ENCODE measurements around the gene SLC9A9. TPM values are rescaled to one million over a fixed set of nuclear protein-coding genes. Genes with fewer than 3 reads are reported as not detected.

The SLC9A9 gene
- total and polyA plus RNA-seq, 7 donors, result 1.3 to 5.4 (median 2.9) TPM

- no peaks in the 10 kb centered on the region for H3K9me3 ChIP-seq
- H3K4me1 ChIP-seq, result no peaks in the 10 kb centered on the region
- TF ChIP-seq, protein P1, sequence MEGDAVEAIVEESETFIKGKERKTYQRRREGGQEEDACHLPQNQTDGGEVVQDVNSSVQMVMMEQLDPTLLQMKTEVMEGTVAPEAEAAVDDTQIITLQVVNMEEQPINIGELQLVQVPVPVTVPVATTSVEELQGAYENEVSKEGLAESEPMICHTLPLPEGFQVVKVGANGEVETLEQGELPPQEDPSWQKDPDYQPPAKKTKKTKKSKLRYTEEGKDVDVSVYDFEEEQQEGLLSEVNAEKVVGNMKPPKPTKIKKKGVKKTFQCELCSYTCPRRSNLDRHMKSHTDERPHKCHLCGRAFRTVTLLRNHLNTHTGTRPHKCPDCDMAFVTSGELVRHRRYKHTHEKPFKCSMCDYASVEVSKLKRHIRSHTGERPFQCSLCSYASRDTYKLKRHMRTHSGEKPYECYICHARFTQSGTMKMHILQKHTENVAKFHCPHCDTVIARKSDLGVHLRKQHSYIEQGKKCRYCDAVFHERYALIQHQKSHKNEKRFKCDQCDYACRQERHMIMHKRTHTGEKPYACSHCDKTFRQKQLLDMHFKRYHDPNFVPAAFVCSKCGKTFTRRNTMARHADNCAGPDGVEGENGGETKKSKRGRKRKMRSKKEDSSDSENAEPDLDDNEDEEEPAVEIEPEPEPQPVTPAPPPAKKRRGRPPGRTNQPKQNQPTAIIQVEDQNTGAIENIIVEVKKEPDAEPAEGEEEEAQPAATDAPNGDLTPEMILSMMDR (IDR thresholded peaks at IDR 0.05), result no peak
- DNase-seq (no peak), ATAC-seq (peak in 1 of 4 donors; percentile 17)
- no peaks in the 10 kb centered on the region for H3K27me3 ChIP-seq (ENCODE audit: insufficient read depth in 3 of 3, low read length in 2 of 3)
- H3K4me3 ChIP-seq, result no peak overlapping the region
- WGBS, 3 donors, result 73 to 75% (median 73%) methylated on average over 3 of the region's 3 CpGs
- intact Hi-C loops (cut with DNase I), result no loop called here
- H3K36me3 ChIP-seq (ENCODE audit: insufficient read depth in 1 of 2, low read depth in 1 of 2), result no peaks in the 10 kb centered on the region
- no peak overlapping the region for H3K27ac ChIP-seq
Observed at GRCh38 chr3:143507735-143508580, 340.3 kb downstream of the SLC9A9 start.

- DNase-seq (no peak), ATAC-seq (no peak)
- Histone ChIP-seq H3K27me3 (ENCODE audit: insufficient read depth in 3 of 3, low read length in 2 of 3) (no peaks in the 10 kb centered on the region), H3K9me3 (no peaks in the 10 kb centered on the region), H3K4me3 (no peak overlapping the region), H3K27ac (no peak overlapping the region), H3K36me3 (ENCODE audit: insufficient read depth in 1 of 2, low read depth in 1 of 2) (no peaks in the 10 kb centered on the region), H3K4me1 (no peaks in the 10 kb centered on the region)
- intact Hi-C loops (cut with DNase I), result no loop called here
- TF ChIP-seq, protein P1 (IDR thresholded peaks at IDR 0.05), result no peak
Observed at GRCh38 chr3:143506190-143506589, 342.1 kb downstream of the SLC9A9 start.

- Histone ChIP-seq H3K4me3 (no peak overlapping the region), H3K36me3 (ENCODE audit: insufficient read depth in 1 of 2, low read depth in 1 of 2) (no peaks in the 10 kb centered on the region), H3K27me3 (ENCODE audit: insufficient read depth in 3 of 3, low read length in 2 of 3) (no peaks in the 10 kb centered on the region), H3K27ac (no peak overlapping the region), H3K4me1 (no peaks in the 10 kb centered on the region), H3K9me3 (no peaks in the 10 kb centered on the region)
- TF ChIP-seq, protein P1 (IDR thresholded peaks at IDR 0.05), result no peak
- intact Hi-C loops (cut with DNase I), result no loop called here
- WGBS, 3 donors, result 95 to 99% (median 98%) methylated on average over 4 of the region's 4 CpGs
- no peak for DNase-seq
- ATAC-seq, result no peak
Observed at GRCh38 chr3:143503325-143503885, 344.9 kb downstream of the SLC9A9 start.

DNA sequence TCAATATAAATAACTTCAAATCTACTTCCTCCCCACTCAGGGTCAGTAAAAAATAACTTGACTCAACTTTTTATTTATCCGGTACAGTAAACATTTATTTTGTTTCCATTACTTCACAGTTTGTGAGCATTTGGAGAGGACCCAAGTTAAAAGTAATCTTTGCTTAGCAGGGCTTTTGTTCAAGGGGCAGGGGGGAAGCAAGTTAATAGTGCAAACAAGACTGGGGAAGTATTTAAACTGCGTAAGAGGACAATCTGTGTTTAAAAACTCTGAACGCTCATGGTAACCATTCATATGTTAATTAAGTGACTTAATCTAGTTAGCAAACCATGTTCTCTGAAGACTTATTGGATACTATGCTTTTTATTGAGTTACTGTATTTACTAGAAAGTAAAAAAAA, 346.2 kb downstream of the SLC9A9 start:
- intact Hi-C loops (cut with DNase I), result no loop called here
- TF ChIP-seq, protein P1 (IDR thresholded peaks at IDR 0.05), result no peak
- no peak for ATAC-seq

More for the DNA sequence above, 346.2 kb downstream of the SLC9A9 start:
- no peaks in the 10 kb centered on the region for H3K36me3 ChIP-seq (ENCODE audit: insufficient read depth in 1 of 2, low read depth in 1 of 2)
- DNase-seq, result no peak
- no peak overlapping the region for H3K27ac ChIP-seq
- H3K27me3 ChIP-seq (ENCODE audit: insufficient read depth in 3 of 3, low read length in 2 of 3), result no peaks in the 10 kb centered on the region
- 51 to 73% (median 71%) methylated on average over 3 of the region's 3 CpGs for WGBS, 3 donors
- H3K9me3 ChIP-seq, result no peaks in the 10 kb centered on the region
- no peak overlapping the region for H3K4me3 ChIP-seq
- H3K4me1 ChIP-seq, result no peaks in the 10 kb centered on the region

All from psoas muscle (tissue), 8 donors.